CD14-positive monocyte (primary cell): ENCODE measurements around the gene MSRB3. TPM values are rescaled to one million over a fixed set of nuclear protein-coding genes. Genes with fewer than 3 reads are reported as not detected.

Experiments used
- DNase-seq, 3 donors: peaks; one replicate each; pipeline ENCODE4 v3.0.0-alpha.2; 2011 to 2022
- H2AFZ ChIP-seq: 2 replicates; pipeline ENCODE4 v1.6.0; 2012; ENCODE audit warnings: mild to moderate bottlenecking, low read depth, low read length, inconsistent platforms; ENCODE audit not compliant: insufficient read depth, poor library complexity, severe bottlenecking
- H3K27ac ChIP-seq, 2 donors: 1 replicate in 1 of 2; 2 replicates in 1 of 2; pipeline ENCODE4 v1.5.1; 2012 to 2013; ENCODE audit warnings: low read length in 2 of 2, control low read depth in 1 of 2, inconsistent platforms in 1 of 2, low read depth in 1 of 2, mild to moderate bottlenecking in 1 of 2
- H3K27me3 ChIP-seq, 2 donors: one replicate each; pipeline versions ENCODE4 v1.6.0 to v1.6.1; 2011 to 2013; ENCODE audit warnings: low read length in 2 of 2; ENCODE audit not compliant: control insufficient read depth in 2 of 2, insufficient read depth in 2 of 2
- H3K36me3 ChIP-seq, 2 donors: replicated peaks in 1 of 2; 1 replicate in 1 of 2; 2 replicates in 1 of 2; pipeline versions ENCODE4 v1.5.1 to v1.6.1; 2012 to 2013; ENCODE audit warnings: low read length in 2 of 2, control low read depth in 1 of 2, inconsistent platforms in 1 of 2, mild to moderate bottlenecking in 1 of 2; ENCODE audit not compliant: insufficient read depth in 2 of 2, control insufficient read depth in 1 of 2
- H3K4me1 ChIP-seq, 2 donors: 1 replicate in 1 of 2; 2 replicates in 1 of 2; pipeline versions ENCODE4 v1.5.1 to v1.6.1; 2012 to 2013; ENCODE audit warnings: low read length in 2 of 2, control low read depth in 1 of 2, inconsistent platforms in 1 of 2, mild to moderate bottlenecking in 1 of 2, moderate library complexity in 1 of 2; ENCODE audit not compliant: insufficient read depth in 2 of 2, control insufficient read depth in 1 of 2
- H3K4me2 ChIP-seq: replicated peaks from 2 replicates; pipeline ENCODE3; 2012; ENCODE audit warnings: low read length, moderate library complexity, mild to moderate bottlenecking; ENCODE audit not compliant: poor library complexity, severe bottlenecking; ENCODE audit errors: extremely low read depth
- H3K4me3 ChIP-seq, 3 experiments: fragments of 200-600 bp in 1 of 3; sonication (generic) in 1 of 3; replicated peaks in 1 of 3; 1 replicate in 2 of 3; 2 replicates in 1 of 3; pipeline ENCODE4 v1.5.1; 2011 to 2013; ENCODE audit warnings: low read length in 3 of 3, mild to moderate bottlenecking in 3 of 3, control low read depth in 2 of 3, low read depth in 2 of 3, inconsistent platforms in 1 of 3, moderate library complexity in 1 of 3
- H3K79me2 ChIP-seq: 2 replicates; pipeline ENCODE4 v1.6.0; 2012; ENCODE audit warnings: mild to moderate bottlenecking, control low read depth, inconsistent platforms, low read length, moderate library complexity; ENCODE audit not compliant: insufficient read depth
- H3K9ac ChIP-seq: 2 replicates; pipeline ENCODE4 v1.6.0; 2017; ENCODE audit warnings: low read length, mild to moderate bottlenecking; ENCODE audit not compliant: insufficient read depth, poor library complexity, severe bottlenecking
- H3K9me3 ChIP-seq, 2 donors: replicated peaks in 1 of 2; 1 replicate in 1 of 2; 2 replicates in 1 of 2; pipeline versions ENCODE4 v1.5.1 to v1.6.1; 2012 to 2013; ENCODE audit warnings: low read length in 2 of 2, control low read depth in 1 of 2; ENCODE audit not compliant: control insufficient read depth in 1 of 2, insufficient read depth in 1 of 2
- H4K20me1 ChIP-seq: 2 replicates; pipeline ENCODE4 v1.6.0; 2012; ENCODE audit warnings: mild to moderate bottlenecking, low read length, control low read depth, moderate library complexity; ENCODE audit not compliant: insufficient read depth
- H3K27ac Mint-ChIP-seq, 7 donors: one replicate each; pipeline ENCODE4 v1.8.0; 2020; ENCODE audit warnings: mild to moderate bottlenecking in 7 of 7, mixed read lengths in 7 of 7, moderate library complexity in 6 of 7, inconsistent platforms in 2 of 7
- H3K27me3 Mint-ChIP-seq, 3 donors: one replicate each; pipeline ENCODE4 v1.8.0; 2021 to 2022; ENCODE audit warnings: low read depth in 3 of 3, mild to moderate bottlenecking in 3 of 3, mixed read lengths in 3 of 3, moderate library complexity in 3 of 3, inconsistent platforms in 1 of 3
- H3K36me3 Mint-ChIP-seq, 2 donors: one replicate each; pipeline ENCODE4 v1.8.0; 2020; ENCODE audit warnings: mixed read lengths in 2 of 2, inconsistent platforms in 1 of 2, mild to moderate bottlenecking in 1 of 2
- H3K4me1 Mint-ChIP-seq: one replicate; pipeline ENCODE4 v1.8.0; 2020; ENCODE audit warnings: mild to moderate bottlenecking, mixed read lengths
- H3K4me3 Mint-ChIP-seq, 2 donors: one replicate each; pipeline ENCODE4 v1.8.0; 2020; ENCODE audit warnings: mild to moderate bottlenecking in 2 of 2, mixed read lengths in 2 of 2, moderate library complexity in 1 of 2
- H3K9me3 Mint-ChIP-seq, 7 donors: one replicate each; pipeline ENCODE4 v1.8.0; 2020 to 2022; ENCODE audit warnings: mixed read lengths in 7 of 7, mild to moderate bottlenecking in 6 of 7, moderate library complexity in 6 of 7, inconsistent platforms in 2 of 7
- CTCF ChIP-seq: fragments of 200-600 bp; IDR thresholded peaks from one replicate; pipeline ENCODE4 v1.8.0; 2022; ENCODE audit warnings: antibody characterized with exemption, mild to moderate bottlenecking
- WGBS: methylation state at CpG from one replicate; pipeline ENCODE4 v1.1.5; 2013; ENCODE audit warnings: missing lambda C conversion rate; ENCODE audit not compliant: insufficient coverage; 5-methylcytosine and 5-hydroxymethylcytosine counted together
- intact Hi-C, 2 donors: fragments of 100-400 bp; cut with micrococcal nuclease; formaldehyde crosslinking; loops; one replicate each; pipeline versions ENCODE4 v1.15.0 to v1.15.1; 2023
- polyA plus RNA-seq, 3 donors: library from polyadenylated mRNA; depleted of rRNA in 1 of 3; unstranded in 2 of 3; stranded (reverse) in 1 of 3; fragments of 300-500 nt in 2 of 3; fragments of >200 nt in 1 of 3; fragmentation: Illumina TruSeq in 2 of 3; gene quantifications; 1 replicate in 2 of 3; 2 replicates in 1 of 3; pipeline ENCODE4 v1.2.3, GENCODE V29; 2012 to 2021

Gene MSRB3
- polyA plus RNA-seq, 3 donors = 0.25 to 1.1 (median 1.0) TPM

GRCh38 chr12:65419284-65420072 is 141.0 kb downstream of the MSRB3 start:
- H2AFZ ChIP-seq = no peak overlapping the region
- no peak overlapping the region for H3K4me2 ChIP-seq
- H4K20me1 ChIP-seq = no peaks in the 10 kb centered on the region
- H3K9ac ChIP-seq = no peak overlapping the region
- H3K9me3 Mint-ChIP-seq = peaks cover 14 to 25% (median 18%) of the 10 kb centered on the region in 7 donors
- no peak overlapping the region for H3K27ac Mint-ChIP-seq
- 96% methylated on average over 11 of the region's 12 CpGs for WGBS
- TF ChIP-seq CTCF = no peak
- H3K4me1 Mint-ChIP-seq = peaks cover 6% of the 10 kb centered on the region
- intact Hi-C loops = no loop called here
- no peak overlapping the region for H3K4me3 Mint-ChIP-seq
- H3K27me3 Mint-ChIP-seq = peaks cover 0 to 3% (median 0%) of the 10 kb centered on the region in 3 donors
- no peak overlapping the region for H3K27ac ChIP-seq
- H3K4me1 ChIP-seq = peaks cover 2 to 3% of the 10 kb centered on the region in 2 donors
- DNase-seq = no peak
- H3K4me3 ChIP-seq = no peak overlapping the region
- H3K79me2 ChIP-seq = no peaks in the 10 kb centered on the region
- H3K36me3 ChIP-seq = peaks cover 0 to 5% of the 10 kb centered on the region in 2 donors
- peaks cover 4 to 8% of the 10 kb centered on the region in 2 donors for H3K9me3 ChIP-seq
- H3K36me3 Mint-ChIP-seq = peaks cover 12 to 14% of the 10 kb centered on the region in 2 donors
- no peaks in the 10 kb centered on the region for H3K27me3 ChIP-seq

DNA sequence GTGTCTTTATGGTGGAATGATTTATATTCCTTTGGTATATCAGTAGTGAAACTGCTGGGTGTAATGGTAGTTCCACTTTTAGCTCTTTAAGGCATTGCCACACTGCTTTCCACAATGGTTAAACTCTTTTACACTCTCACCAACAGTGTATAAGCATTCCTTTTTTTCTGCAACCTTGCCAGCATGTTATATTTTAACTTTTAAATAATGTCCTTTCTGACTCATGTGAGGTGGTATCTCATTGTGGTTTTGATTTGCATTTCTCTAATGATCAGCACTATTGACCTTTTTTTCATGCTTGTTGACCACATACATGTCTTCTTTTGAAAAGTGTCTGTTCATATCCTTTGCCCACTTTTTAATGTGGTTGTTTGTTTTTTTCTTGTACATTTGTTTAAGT is 142.5 kb downstream of the MSRB3 start:
- Mint-ChIP-seq H3K4me3 (no peak overlapping the region), H3K36me3 (peaks cover 12 to 14% of the 10 kb centered on the region in 2 donors), H3K27ac (no peak overlapping the region), H3K27me3 (peaks cover 0 to 3% (median 0%) of the 10 kb centered on the region in 3 donors), H3K4me1 (no peaks in the 10 kb centered on the region), H3K9me3 (peaks cover 16 to 25% (median 20%) of the 10 kb centered on the region in 7 donors)
- Histone ChIP-seq H3K79me2 (no peaks in the 10 kb centered on the region), H3K27me3 (no peaks in the 10 kb centered on the region), H2AFZ (no peak overlapping the region), H3K36me3 (peaks cover 0 to 5% of the 10 kb centered on the region in 2 donors), H3K9ac (no peak overlapping the region), H3K4me2 (no peak overlapping the region), H3K27ac (no peak overlapping the region), H3K9me3 (peaks cover 4 to 8% of the 10 kb centered on the region in 2 donors), H4K20me1 (no peaks in the 10 kb centered on the region), H3K4me3 (no peak overlapping the region), H3K4me1 (no peaks in the 10 kb centered on the region)
- no peak for TF ChIP-seq CTCF
- intact Hi-C loops = no loop called here
- DNase-seq = no peak
